WTC11 (cell line): ENCODE results near the gene CTTN.

Source experiments
- ATF3 ChIP-seq: sonication (generic); formaldehyde crosslinking; conservative IDR thresholded peaks from 2 replicates; pipeline ENCODE4 v1.8.1; 2022; ENCODE audit warnings: mild to moderate bottlenecking, missing genetic modification reagents
- ETV6 ChIP-seq: sonication (generic); formaldehyde crosslinking; IDR thresholded peaks from 2 replicates; pipeline ENCODE4 v1.8.1; 2022; ENCODE audit warnings: mild to moderate bottlenecking, missing genetic modification reagents
- NR1H2 ChIP-seq: sonication (generic); formaldehyde crosslinking; IDR thresholded peaks from 2 replicates; pipeline ENCODE4 v1.9.0; 2021; ENCODE audit warnings: mild to moderate bottlenecking, moderate library complexity, missing genetic modification reagents
- TF ChIP-seq, protein P1 (sequence below): fragments of 200-600 bp; IDR thresholded peaks from 2 replicates; pipeline ENCODE4 v1.8.0; 2022; ENCODE audit warnings: antibody characterized with exemption
- TF ChIP-seq, protein P2 (sequence below): sonication (generic); formaldehyde crosslinking; IDR thresholded peaks from 2 replicates; pipeline ENCODE4 v1.8.0; 2022; ENCODE audit warnings: mild to moderate bottlenecking, missing genetic modification reagents

- TF ChIP-seq NR1H2: no peak
- no peak for TF ChIP-seq ETV6 (CRISPR knock-in tag)
- TF ChIP-seq, protein P1, sequence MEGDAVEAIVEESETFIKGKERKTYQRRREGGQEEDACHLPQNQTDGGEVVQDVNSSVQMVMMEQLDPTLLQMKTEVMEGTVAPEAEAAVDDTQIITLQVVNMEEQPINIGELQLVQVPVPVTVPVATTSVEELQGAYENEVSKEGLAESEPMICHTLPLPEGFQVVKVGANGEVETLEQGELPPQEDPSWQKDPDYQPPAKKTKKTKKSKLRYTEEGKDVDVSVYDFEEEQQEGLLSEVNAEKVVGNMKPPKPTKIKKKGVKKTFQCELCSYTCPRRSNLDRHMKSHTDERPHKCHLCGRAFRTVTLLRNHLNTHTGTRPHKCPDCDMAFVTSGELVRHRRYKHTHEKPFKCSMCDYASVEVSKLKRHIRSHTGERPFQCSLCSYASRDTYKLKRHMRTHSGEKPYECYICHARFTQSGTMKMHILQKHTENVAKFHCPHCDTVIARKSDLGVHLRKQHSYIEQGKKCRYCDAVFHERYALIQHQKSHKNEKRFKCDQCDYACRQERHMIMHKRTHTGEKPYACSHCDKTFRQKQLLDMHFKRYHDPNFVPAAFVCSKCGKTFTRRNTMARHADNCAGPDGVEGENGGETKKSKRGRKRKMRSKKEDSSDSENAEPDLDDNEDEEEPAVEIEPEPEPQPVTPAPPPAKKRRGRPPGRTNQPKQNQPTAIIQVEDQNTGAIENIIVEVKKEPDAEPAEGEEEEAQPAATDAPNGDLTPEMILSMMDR: no peak
- no peak for TF ChIP-seq ATF3 (CRISPR knock-in tag)
- TF ChIP-seq, protein P2, sequence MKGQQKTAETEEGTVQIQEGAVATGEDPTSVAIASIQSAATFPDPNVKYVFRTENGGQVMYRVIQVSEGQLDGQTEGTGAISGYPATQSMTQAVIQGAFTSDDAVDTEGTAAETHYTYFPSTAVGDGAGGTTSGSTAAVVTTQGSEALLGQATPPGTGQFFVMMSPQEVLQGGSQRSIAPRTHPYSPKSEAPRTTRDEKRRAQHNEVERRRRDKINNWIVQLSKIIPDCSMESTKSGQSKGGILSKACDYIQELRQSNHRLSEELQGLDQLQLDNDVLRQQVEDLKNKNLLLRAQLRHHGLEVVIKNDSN (CRISPR knock-in tag): no peak
These were observed 18.6 kb downstream of the CTTN start for GRCh38 chr11:70416881-70417280.
